SJSA1 (cell line): ENCODE measurements around the gene MPHOSPH8. TPM values are rescaled to one million over a fixed set of nuclear protein-coding genes. Genes with fewer than 3 reads are reported as not detected.

Source experiments
- total RNA-seq: library from RNA; depleted of rRNA; stranded (reverse); fragments of >200 nt; shearing (Covaris generic); gene quantifications from 2 replicates; pipeline ENCODE4 v1.2.3, GENCODE V29; 2014; rRNA removed

The MPHOSPH8 gene
- total RNA-seq, 1 experiment from 2014 or later: 11.8 TPM

Other genes with a start within 250 kb of the MPHOSPH8 start
- gene TPTE2, start 72.1 kb upstream of the MPHOSPH8 start, total RNA-seq: not detected in 2 replicates
- gene PSPC1, start 149.3 kb downstream of the MPHOSPH8 start, total RNA-seq: 33.2 and 35.8 TPM in 2 replicates
- 4.7 and 6.7 TPM in 2 replicates for gene ZMYM5, start 230.0 kb downstream of the MPHOSPH8 start, total RNA-seq